ENCODE results near the gene DNHD1.

- TF ChIP-seq CTCF (conservative IDR thresholded peaks at IDR 0.05; ENCODE audit: low read length) (no peak), EZH2phosphoT487 (IDR thresholded peaks at IDR 0.05; ENCODE audit: borderline replicate concordance) (no peak)
These were observed 58.0 kb downstream of the DNHD1 start for GRCh38 chr11:6554828-6555706.

All from Loucy (cell line).